HCT116 (cell line): ENCODE measurements around the gene LYPD6. TPM values are rescaled to one million over a fixed set of nuclear protein-coding genes. Genes with fewer than 3 reads are reported as not detected.

Experiments used
- ATAC-seq: fragments of 200-7000 bp; cut with Tn5 transposase; 2 replicates; pipeline ENCODE4 v1.9.1; 2020; ENCODE audit warnings: mild to moderate bottlenecking, moderate library complexity
- BruUV-seq: library from RNA; stranded (reverse); fragments of 400-500 nt; replicated peaks from 2 replicates; lab custom pipeline; 2021; lab: Mats Ljungman, UMichigan
- CTCF ChIA-PET: fragments of 300-600 bp; sonication (Branson Sonifier 250); formaldehyde crosslinking; loops from one replicate; lab custom pipeline; 2021; ENCODE audit warnings: antibody characterized with exemption; lab: Charles Lee
- POLR2A ChIA-PET: fragments of 300-600, 350-600 bp; sonication (Branson Sonifier 250); formaldehyde crosslinking; loops from one replicate; lab custom pipeline; 2021; ENCODE audit warnings: antibody characterized with exemption; lab: Charles Lee
- RAD21 ChIA-PET, 2 experiments: fragments of 300-600 bp; sonication (Branson Sonifier 250); formaldehyde crosslinking; loops; one replicate each; lab custom pipeline; 2023; ENCODE audit warnings: low total read pairs in 2 of 2; ENCODE audit not compliant: uncharacterized antibody in 2 of 2, unreplicated experiment in 2 of 2, low non-redundant PET in 1 of 2; lab: Charles Lee
- DNase-seq: peaks from one replicate; pipeline ENCODE4 v3.0.0-alpha.2; 2010; ENCODE audit warnings: low read depth, low spot score
- H2AFZ ChIP-seq: fragments of 200-600 bp; shearing (Covaris generic), sonication (generic); 2 replicates; pipeline ENCODE4 v1.6.1; 2017; ENCODE audit warnings: low read depth, mixed run types, mixed read lengths, antibody characterized with exemption, low read length; ENCODE audit not compliant: poor library complexity, severe bottlenecking
- H3K27ac ChIP-seq: 2 replicates; pipeline ENCODE4 v1.5.1; 2012; ENCODE audit warnings: low read depth, low read length
- H3K27me3 ChIP-seq: fragments of 200-600 bp; sonication (generic); 2 replicates; pipeline ENCODE4 v1.6.1; 2016; ENCODE audit warnings: mixed run types, low read length, mixed read lengths; ENCODE audit not compliant: insufficient read depth
- H3K36me3 ChIP-seq, 2 experiments: fragments of 200-500 bp in 1 of 2; fragments of 200-600 bp in 1 of 2; sonication (Bioruptor generic) in 1 of 2; sonication (generic) in 1 of 2; 2 replicates each; pipeline versions ENCODE4 v1.5.1 to v1.6.1; 2014 to 2016; ENCODE audit warnings: low read length in 2 of 2, inconsistent platforms in 1 of 2, mixed read lengths in 1 of 2, mixed run types in 1 of 2; ENCODE audit not compliant: insufficient read depth in 2 of 2, control insufficient read depth in 1 of 2
- H3K4me1 ChIP-seq, 2 experiments: fragments of 200-600 bp in 1 of 2; sonication (generic) in 1 of 2; 2 replicates each; pipeline versions ENCODE4 v1.5.1 to v1.6.1; 2012 to 2017; ENCODE audit warnings: low read length in 2 of 2, inconsistent platforms in 1 of 2, mild to moderate bottlenecking in 1 of 2, mixed read lengths in 1 of 2, mixed run types in 1 of 2, moderate library complexity in 1 of 2; ENCODE audit not compliant: insufficient read depth in 2 of 2, control insufficient read depth in 1 of 2
- H3K4me2 ChIP-seq: fragments of 200-600 bp; sonication (generic); 2 replicates; pipeline ENCODE4 v1.6.1; 2017; ENCODE audit warnings: mixed run types, low read length, mixed read lengths
- H3K4me3 ChIP-seq, 2 experiments: fragments of 200-600 bp in 1 of 2; sonication (generic) in 1 of 2; replicated peaks in 1 of 2; 2 replicates each; pipeline ENCODE4 v1.5.1; 2011 to 2016; ENCODE audit warnings: low read length in 2 of 2, control low read depth in 1 of 2, low read depth in 1 of 2, mild to moderate bottlenecking in 1 of 2, mixed read lengths in 1 of 2, mixed run types in 1 of 2
- H3K79me2 ChIP-seq: fragments of 200-600 bp; sonication (generic); 2 replicates; pipeline ENCODE4 v1.6.1; 2017; ENCODE audit warnings: mild to moderate bottlenecking, mixed run types, low read length, moderate library complexity, mixed read lengths; ENCODE audit not compliant: insufficient read depth
- H3K9ac ChIP-seq: fragments of 200-600 bp; sonication (generic); 2 replicates; pipeline ENCODE4 v1.6.1; 2016; ENCODE audit warnings: low read length, mixed read lengths
- H3K9me2 ChIP-seq: fragments of 200-600 bp; sonication (generic), shearing (Covaris generic); 2 replicates; pipeline ENCODE4 v1.6.1; 2017; ENCODE audit warnings: mixed run types, mild to moderate bottlenecking, moderate library complexity; ENCODE audit not compliant: insufficient read depth
- H3K9me3 ChIP-seq, 2 experiments: fragments of 200-500 bp in 1 of 2; fragments of 200-600 bp in 1 of 2; sonication (Bioruptor generic) in 1 of 2; sonication (generic) in 1 of 2; 2 replicates each; pipeline ENCODE4 v1.6.1; 2014 to 2017; ENCODE audit warnings: low read length in 2 of 2, mixed read lengths in 2 of 2, inconsistent platforms in 1 of 2, low read depth in 1 of 2, mild to moderate bottlenecking in 1 of 2, mixed run types in 1 of 2, moderate library complexity in 1 of 2; ENCODE audit not compliant: control insufficient read depth in 1 of 2, insufficient read depth in 1 of 2
- H4K20me1 ChIP-seq: fragments of 200-600 bp; sonication (generic), shearing (Covaris generic); 2 replicates; pipeline ENCODE4 v1.6.1; 2017; ENCODE audit warnings: mixed run types, mild to moderate bottlenecking, moderate library complexity; ENCODE audit not compliant: insufficient read depth
- EZH2 ChIP-seq: fragments of 200-600 bp; sonication (generic); IDR thresholded peaks from 2 replicates; pipeline ENCODE4 v1.6.1; 2017; ENCODE audit warnings: antibody characterized with exemption, mixed run types
- JUND ChIP-seq: IDR thresholded peaks from 2 replicates; pipeline ENCODE4 v1.6.1; 2012
- REST ChIP-seq: IDR thresholded peaks from 2 replicates; pipeline ENCODE4 v1.6.1; 2012; ENCODE audit warnings: low read depth
- SRF ChIP-seq: IDR thresholded peaks from 2 replicates; pipeline ENCODE4 v1.6.1; 2012; ENCODE audit warnings: low read depth
- YY1 ChIP-seq: IDR thresholded peaks from 2 replicates; pipeline ENCODE4 v1.6.1; 2011; ENCODE audit warnings: low read length, low read depth, moderate library complexity, mild to moderate bottlenecking; ENCODE audit not compliant: insufficient replicate concordance; ENCODE audit errors: extremely low read depth
- ZNF274 ChIP-seq: fragments of 200-500 bp; sonication (Bioruptor generic); IDR thresholded peaks from 2 replicates; pipeline ENCODE4 v1.6.1; 2014; ENCODE audit warnings: mild to moderate bottlenecking, low read depth, low read length, inconsistent platforms
- intact Hi-C: fragments of 100-400 bp; cut with micrococcal nuclease; formaldehyde crosslinking; loops from 2 replicates; pipeline ENCODE4 v1.10.0; 2022
- total RNA-seq: library from RNA; stranded (reverse); gene quantifications from one replicate; pipeline ENCODE4 v1.2.1, GENCODE V29; 2021; ENCODE audit not compliant: unreplicated experiment
- TF ChIP-seq, protein P1 (sequence below): IDR thresholded peaks from 2 replicates; pipeline ENCODE4 v1.6.1; 2012

The LYPD6 gene
- total RNA-seq, 1 experiment from 2014 or later: 3.0 TPM

DNA sequence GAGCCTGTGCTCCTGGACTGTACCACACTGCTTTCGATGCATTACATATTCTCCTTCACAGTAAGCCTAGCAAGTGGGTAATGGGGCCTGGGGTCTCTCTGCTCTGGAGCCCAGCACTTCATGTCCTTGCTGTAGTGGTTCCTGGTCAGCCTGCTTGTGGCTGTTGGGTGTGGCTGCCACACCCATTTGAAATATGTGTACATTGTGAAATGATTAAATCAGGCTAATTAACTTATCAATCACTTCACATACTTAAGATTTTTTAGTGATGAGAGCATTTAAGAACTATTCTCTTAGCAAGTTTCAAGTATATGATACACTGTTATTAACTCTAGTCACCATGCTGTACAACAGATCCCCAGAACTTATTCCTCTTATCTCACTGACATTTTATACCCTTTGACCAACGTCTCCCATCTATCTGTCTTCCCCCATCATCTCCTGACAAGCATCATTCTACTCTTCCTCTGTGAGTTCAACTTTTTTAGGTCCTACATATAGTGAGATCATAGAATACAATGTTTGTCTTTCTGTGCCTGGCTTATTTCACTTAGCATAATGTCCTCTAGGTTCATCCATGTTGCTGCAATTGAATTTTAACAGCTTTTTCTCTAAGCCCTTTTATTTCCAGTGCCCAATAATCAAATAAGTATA lies 92.1 kb downstream of the LYPD6 start:
- H4K20me1 ChIP-seq: no peaks in the 10 kb centered on the region
- no peaks in the 10 kb centered on the region for H3K36me3 ChIP-seq
- H3K4me3 ChIP-seq: peak overlapping the region in 1 of 2 experiments; percentile 37; a peak in 2 of 4 replicates
- no peak for TF ChIP-seq ZNF274
- TF ChIP-seq, protein P1, sequence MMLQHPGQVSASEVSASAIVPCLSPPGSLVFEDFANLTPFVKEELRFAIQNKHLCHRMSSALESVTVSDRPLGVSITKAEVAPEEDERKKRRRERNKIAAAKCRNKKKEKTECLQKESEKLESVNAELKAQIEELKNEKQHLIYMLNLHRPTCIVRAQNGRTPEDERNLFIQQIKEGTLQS: no peak
- TF ChIP-seq EZH2: no peak
- no peak for TF ChIP-seq SRF
- TF ChIP-seq YY1: no peak
- TF ChIP-seq JUND: no peak
- TF ChIP-seq REST: no peak
- H2AFZ ChIP-seq: no peak overlapping the region
- ChIA-PET CTCF (no interaction called here), POLR2A (no interaction called here), RAD21 (no interaction called here)
- ATAC-seq (peak; percentile 74), DNase-seq (peak; percentile 10)
- H3K9me3 ChIP-seq: no peaks in the 10 kb centered on the region
- H3K27me3 ChIP-seq: no peaks in the 10 kb centered on the region
- no TSS peak for BruUV-seq
- intact Hi-C loops: no loop called here
- H3K9ac ChIP-seq: 0 out of 2 replicates have a peak overlapping the region, but pooled peaks have one; percentile 15
- H3K9me2 ChIP-seq: no peaks in the 10 kb centered on the region
- H3K27ac ChIP-seq: no peak overlapping the region
- no peaks in the 10 kb centered on the region for H3K79me2 ChIP-seq
- peaks cover 12 to 19% of the 10 kb centered on the region in 2 experiments; a peak in 3 of 4 replicates for H3K4me1 ChIP-seq
- peak overlapping the region; percentile 78 for H3K4me2 ChIP-seq
